WERI-Rb-1 (cell line): ENCODE measurements around the gene PRKAR1B.

Experiments
- DNase-seq: peaks from one replicate; pipeline ENCODE4 v3.0.0-alpha.2; 2020
- H3K27ac ChIP-seq: fragments of 250-450 bp; sonication (Bioruptor Pico); 2 replicates; pipeline ENCODE4 v1.5.1; 2020; ENCODE audit warnings: mild to moderate bottlenecking, moderate library complexity
- H3K27me3 ChIP-seq: fragments of 250-450 bp; sonication (Bioruptor Pico); 2 replicates; pipeline ENCODE4 v1.5.1; 2021; ENCODE audit warnings: mild to moderate bottlenecking, low read depth, moderate library complexity; ENCODE audit not compliant: insufficient read depth, severe bottlenecking
- H3K36me3 ChIP-seq: fragments of 250-450 bp; sonication (Bioruptor Pico); 2 replicates; pipeline ENCODE4 v1.5.1; 2020; ENCODE audit warnings: mild to moderate bottlenecking, moderate library complexity
- H3K4me3 ChIP-seq: 2 replicates; pipeline ENCODE4 v1.5.1; 2011; ENCODE audit warnings: low read depth, mild to moderate bottlenecking, control low read depth, low read length
- H3K9me3 ChIP-seq: fragments of 250-450 bp; sonication (Bioruptor Pico); 2 replicates; pipeline ENCODE4 v1.5.1; 2021; ENCODE audit warnings: mild to moderate bottlenecking, moderate library complexity; ENCODE audit not compliant: severe bottlenecking
- CTCF ChIP-seq: IDR thresholded peaks from 2 replicates; pipeline ENCODE4 v1.5.1; 2011; ENCODE audit warnings: low read depth, mild to moderate bottlenecking, control low read depth, inconsistent platforms, low read length

PRKAR1B gene

DNA sequence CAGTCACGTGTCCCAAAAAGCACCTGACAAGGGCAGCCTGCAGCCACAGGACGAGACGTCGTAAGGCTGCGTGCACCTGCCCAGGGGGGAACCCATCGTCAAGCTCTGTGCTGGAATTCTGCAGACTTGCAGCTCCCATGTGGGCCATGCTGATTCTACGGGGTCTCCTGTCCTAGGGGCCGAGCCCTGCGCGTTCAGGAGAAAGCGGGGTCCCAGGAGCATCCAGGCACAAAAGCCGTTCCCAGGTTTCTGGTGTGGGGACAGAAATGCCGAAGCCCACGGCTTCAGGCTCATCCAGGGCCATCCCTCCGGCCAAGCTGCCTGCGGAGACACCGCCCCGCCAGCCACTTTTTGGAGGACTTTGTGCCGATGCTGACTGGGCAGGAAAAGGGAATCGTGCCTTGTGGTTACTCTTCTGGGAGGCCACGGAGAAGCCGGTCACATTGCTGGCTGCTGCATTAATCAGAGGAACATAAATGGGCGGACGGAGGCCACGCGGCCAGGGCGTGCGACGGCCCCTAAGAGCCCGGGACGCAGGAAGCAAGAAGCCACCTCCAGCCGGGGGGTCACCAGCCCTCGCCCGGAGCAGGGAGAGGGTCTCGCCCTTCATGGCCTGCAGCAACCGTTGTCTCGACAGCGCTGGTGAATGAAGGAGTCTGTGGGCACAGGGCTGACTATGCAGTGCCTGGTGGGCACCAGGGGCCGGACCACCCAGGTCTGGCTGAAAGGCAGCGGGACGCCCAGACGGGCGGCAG lies 144.8 kb downstream of the PRKAR1B start:
- no peak overlapping the region for H3K27ac ChIP-seq
- H3K4me3 ChIP-seq: no peak overlapping the region
- peaks cover 10% of the 10 kb centered on the region for H3K36me3 ChIP-seq
- no peak for TF ChIP-seq CTCF
- H3K9me3 ChIP-seq: no peaks in the 10 kb centered on the region
- DNase-seq: no peak
- no peaks in the 10 kb centered on the region for H3K27me3 ChIP-seq

DNA sequence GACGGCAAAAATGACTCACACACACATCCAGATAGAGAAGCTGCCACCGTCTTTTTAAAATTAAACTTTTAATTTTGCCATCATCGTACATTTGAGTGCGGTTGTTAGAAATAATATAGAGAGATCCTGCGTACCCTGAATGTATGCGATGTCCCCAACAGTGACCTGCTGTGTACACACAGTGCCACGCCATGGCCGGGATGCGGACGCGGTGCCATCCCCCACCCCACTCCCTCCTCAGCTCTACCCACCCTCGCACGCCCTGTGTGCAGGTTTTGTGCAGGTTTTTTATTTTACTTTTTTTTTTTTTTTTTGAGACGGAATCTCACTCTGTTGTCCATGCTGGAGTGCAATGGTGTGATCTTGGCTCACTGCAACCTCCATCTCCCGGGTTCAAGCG lies 148.7 kb downstream of the PRKAR1B start:
- H3K36me3 ChIP-seq: peaks cover 4% of the 10 kb centered on the region
- no peaks in the 10 kb centered on the region for H3K27me3 ChIP-seq
- DNase-seq: no peak
- no peak overlapping the region for H3K27ac ChIP-seq
- no peak overlapping the region for H3K4me3 ChIP-seq
- no peak for TF ChIP-seq CTCF
- H3K9me3 ChIP-seq: no peaks in the 10 kb centered on the region

- DNase-seq: no peak
- no peak overlapping the region for H3K4me3 ChIP-seq
- no peak for TF ChIP-seq CTCF
- H3K36me3 ChIP-seq: peaks cover 4% of the 10 kb centered on the region
- no peaks in the 10 kb centered on the region for H3K27me3 ChIP-seq
- no peak overlapping the region for H3K27ac ChIP-seq
- no peaks in the 10 kb centered on the region for H3K9me3 ChIP-seq
Measured at GRCh38 chr7:577741-578370, 149.2 kb downstream of the PRKAR1B start.

DNA sequence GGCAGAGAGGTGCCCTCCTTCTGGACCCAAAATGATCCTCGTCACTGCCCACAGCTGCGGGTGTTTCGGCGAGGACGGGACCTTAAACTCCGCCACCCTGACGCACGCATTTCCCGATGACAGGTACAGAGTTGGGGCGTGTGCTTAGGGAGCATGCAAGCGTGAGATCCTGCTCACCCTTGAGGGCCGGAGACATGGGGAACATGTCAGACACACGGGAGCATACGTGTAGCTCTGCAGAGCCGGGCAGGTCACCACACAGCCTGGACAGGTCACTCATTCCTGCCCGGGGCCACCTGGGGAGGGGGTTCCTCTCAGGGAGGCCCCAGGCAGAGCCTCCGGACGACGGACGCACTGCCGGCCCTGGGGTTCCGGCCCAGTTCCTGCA lies 149.8 kb downstream of the PRKAR1B start:
- TF ChIP-seq CTCF: no peak
- Histone ChIP-seq H3K36me3 (peaks cover 4% of the 10 kb centered on the region; the same call in 1 of the 2 replicates), H3K4me3 (no peak overlapping the region), H3K27me3 (no peaks in the 10 kb centered on the region), H3K27ac (no peak overlapping the region), H3K9me3 (no peaks in the 10 kb centered on the region)
- no peak for DNase-seq

- no peaks in the 10 kb centered on the region for H3K27me3 ChIP-seq
- DNase-seq: no peak
- TF ChIP-seq CTCF: no peak
- H3K9me3 ChIP-seq: no peaks in the 10 kb centered on the region
- H3K27ac ChIP-seq: no peak overlapping the region
- H3K4me3 ChIP-seq: no peak overlapping the region
- no peaks in the 10 kb centered on the region; the same call in 1 of the 2 replicates for H3K36me3 ChIP-seq
Measured at GRCh38 chr7:576524-577277, 150.4 kb downstream of the PRKAR1B start.
